ENCODE data around the gene PCDHB8.
"Not testable (repeated sequence)": the region's sequence is repeated elsewhere in the genome, so short reads cannot be mapped to it uniquely, and the experiment has no call there.

The PCDHB8 gene

GRCh38 chr5:141155540-141156374, 21.8 kb upstream of the PCDHB8 start:
- no peak for DNase-seq (ENCODE audit: low read depth)
- peak; percentile 1 for TF ChIP-seq CTCF (IDR thresholded peaks at IDR 0.05; ENCODE audit: low read depth, low read length, missing control alignments)
- no peak overlapping the region for H3K4me3 ChIP-seq (ENCODE audit: low read depth, low read length)

- not testable (repeated sequence) for DNase-seq (ENCODE audit: low read depth)
Observed at GRCh38 chr5:141157356-141157755, 20.2 kb upstream of the PCDHB8 start.

GRCh38 chr5:141157901-141158300, 19.7 kb upstream of the PCDHB8 start:
- DNase-seq (ENCODE audit: low read depth); H3K4me3 ChIP-seq (ENCODE audit: low read depth, low read length): not testable (repeated sequence)

More at GRCh38 chr5:141157356-141157755, 20.2 kb upstream of the PCDHB8 start:
- not testable (repeated sequence) for H3K4me3 ChIP-seq (ENCODE audit: low read depth, low read length)

- TF ChIP-seq CTCF (IDR thresholded peaks at IDR 0.05; ENCODE audit: low read depth, low read length, missing control alignments) = peak; percentile 27
- no peak within 1 kb of the TSS for H3K4me3 ChIP-seq (ENCODE audit: low read depth, low read length)
- no peak for DNase-seq (ENCODE audit: low read depth)
Observed at GRCh38 chr5:141172381-141173204, 5.0 kb upstream of the PCDHB8 start, which contains the start of gene PCDHB7. TSS of gene PCDHB7 (plus strand) at chr5:141172644. CDS start at chr5:141172836, 192 bp downstream.

GRCh38 chr5:141174291-141175104, 3.1 kb upstream of the PCDHB8 start:
- not testable (repeated sequence) for H3K4me3 ChIP-seq (ENCODE audit: low read depth, low read length); DNase-seq (ENCODE audit: low read depth)

GRCh38 chr5:141175933-141176332, 1.7 kb upstream of the PCDHB8 start:
- TF ChIP-seq CTCF (IDR thresholded peaks at IDR 0.05; ENCODE audit: low read depth, low read length, missing control alignments) = no peak
- no peak overlapping the region for H3K4me3 ChIP-seq (ENCODE audit: low read depth, low read length)
- DNase-seq (ENCODE audit: low read depth) = no peak

- not testable (repeated sequence) for DNase-seq (ENCODE audit: low read depth); H3K4me3 ChIP-seq (ENCODE audit: low read depth, low read length)
Observed at GRCh38 chr5:141179371-141179770, 1.8 kb downstream of the PCDHB8 start.

GRCh38 chr5:141179876-141180275, 2.3 kb downstream of the PCDHB8 start:
- H3K4me3 ChIP-seq (ENCODE audit: low read depth, low read length); DNase-seq (ENCODE audit: low read depth): not testable (repeated sequence)

GRCh38 chr5:141180313-141180712, 2.7 kb downstream of the PCDHB8 start:
- no peak overlapping the region for H3K4me3 ChIP-seq (ENCODE audit: low read depth, low read length)
- no peak for DNase-seq (ENCODE audit: low read depth)
- TF ChIP-seq CTCF (IDR thresholded peaks at IDR 0.05; ENCODE audit: low read depth, low read length, missing control alignments) = no peak

All from GM12864 (cell line).